Measurements from ENCODE around the gene TRAPPC2L. TPM values are rescaled to one million over a fixed set of nuclear protein-coding genes. Genes with fewer than 3 reads are reported as not detected.

The TRAPPC2L gene
- total RNA-seq, 2 donors from 2014 or later, result 23.7 to 38.9 TPM

DNA sequence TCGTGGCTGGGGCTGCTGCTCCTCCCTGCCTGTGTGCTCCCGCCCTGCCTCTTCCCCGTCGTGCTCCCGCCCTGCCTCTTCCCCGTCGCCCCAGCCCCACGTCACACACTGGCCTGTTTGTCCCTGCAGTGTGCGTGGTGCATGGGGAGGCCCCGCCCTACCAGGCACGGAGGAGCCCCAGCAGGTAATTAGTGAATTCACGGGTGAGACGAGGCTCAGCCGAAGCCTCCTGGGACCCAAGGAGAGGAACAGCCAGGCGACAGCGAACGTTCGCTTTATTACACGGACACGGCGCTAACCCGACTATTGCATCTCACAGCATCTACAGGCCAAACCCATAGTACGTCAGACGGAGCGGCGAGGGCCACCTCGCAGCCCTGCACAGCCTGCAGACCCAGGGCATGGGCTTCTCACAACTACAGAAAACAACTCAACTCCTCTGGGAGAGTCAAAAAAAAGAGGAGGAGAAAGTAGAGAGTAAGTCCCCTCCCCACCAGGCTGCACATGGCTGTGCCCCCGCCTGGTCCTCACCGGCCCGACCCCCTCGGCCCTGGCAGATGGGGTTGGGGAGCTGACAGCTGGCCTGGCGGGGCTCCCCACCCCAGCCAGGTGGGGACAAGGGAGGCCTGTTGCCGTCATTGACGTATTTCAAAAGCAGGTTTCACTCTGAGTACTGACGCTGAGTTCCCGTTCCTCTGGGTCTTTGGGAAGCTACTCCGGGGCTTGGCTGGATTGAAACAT lies 13.9 kb downstream of the TRAPPC2L start:
- no peaks in the 10 kb centered on the region for H3K27me3 ChIP-seq (replicated peaks; ENCODE audit: insufficient read depth)
- intact Hi-C loops (cut with DNase I), result no loop called here
- H3K9me3 ChIP-seq, result no peaks in the 10 kb centered on the region
- no peak overlapping the region for H3K4me3 ChIP-seq
- no peak overlapping the region for H3K27ac ChIP-seq
- DNase-seq (ENCODE audit: low spot score), result no peak
- no peaks in the 10 kb centered on the region for H3K4me1 ChIP-seq (replicated peaks)
- no peak for TF ChIP-seq POLR2AphosphoS5 (IDR thresholded peaks at IDR 0.05)
- no peak for TF ChIP-seq POLR2A (IDR thresholded peaks at IDR 0.05)
- TF ChIP-seq, protein P1, sequence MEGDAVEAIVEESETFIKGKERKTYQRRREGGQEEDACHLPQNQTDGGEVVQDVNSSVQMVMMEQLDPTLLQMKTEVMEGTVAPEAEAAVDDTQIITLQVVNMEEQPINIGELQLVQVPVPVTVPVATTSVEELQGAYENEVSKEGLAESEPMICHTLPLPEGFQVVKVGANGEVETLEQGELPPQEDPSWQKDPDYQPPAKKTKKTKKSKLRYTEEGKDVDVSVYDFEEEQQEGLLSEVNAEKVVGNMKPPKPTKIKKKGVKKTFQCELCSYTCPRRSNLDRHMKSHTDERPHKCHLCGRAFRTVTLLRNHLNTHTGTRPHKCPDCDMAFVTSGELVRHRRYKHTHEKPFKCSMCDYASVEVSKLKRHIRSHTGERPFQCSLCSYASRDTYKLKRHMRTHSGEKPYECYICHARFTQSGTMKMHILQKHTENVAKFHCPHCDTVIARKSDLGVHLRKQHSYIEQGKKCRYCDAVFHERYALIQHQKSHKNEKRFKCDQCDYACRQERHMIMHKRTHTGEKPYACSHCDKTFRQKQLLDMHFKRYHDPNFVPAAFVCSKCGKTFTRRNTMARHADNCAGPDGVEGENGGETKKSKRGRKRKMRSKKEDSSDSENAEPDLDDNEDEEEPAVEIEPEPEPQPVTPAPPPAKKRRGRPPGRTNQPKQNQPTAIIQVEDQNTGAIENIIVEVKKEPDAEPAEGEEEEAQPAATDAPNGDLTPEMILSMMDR (IDR thresholded peaks at IDR 0.05), result no peak
- WGBS, result 52% methylated on average over 36 of the region's 37 CpGs
- no peaks in the 10 kb centered on the region for H3K36me3 ChIP-seq

DNA sequence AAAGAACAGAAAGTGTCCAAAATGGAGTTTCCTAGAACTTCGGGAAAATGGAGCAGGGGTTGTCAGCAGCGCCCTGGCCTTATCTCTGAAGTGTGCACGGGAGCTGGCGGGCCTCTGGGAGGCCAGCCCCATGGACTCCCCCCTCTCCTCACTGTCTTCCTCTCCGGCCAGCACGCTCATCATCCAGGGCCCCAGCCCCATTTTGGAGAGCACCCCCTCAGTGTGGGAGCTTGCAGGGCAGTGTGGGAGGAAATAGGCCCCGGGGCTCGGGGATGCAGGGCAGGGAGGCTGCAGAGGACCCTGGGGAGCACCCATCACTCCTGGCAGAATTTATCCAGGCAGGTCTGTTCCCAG lies 14.4 kb downstream of the TRAPPC2L start:
- no peak overlapping the region for H3K4me3 ChIP-seq
- TF ChIP-seq, protein P1 (IDR thresholded peaks at IDR 0.05), result no peak
- TF ChIP-seq POLR2A (IDR thresholded peaks at IDR 0.05), result no peak
- intact Hi-C loops (cut with DNase I), result no loop called here

DNA sequence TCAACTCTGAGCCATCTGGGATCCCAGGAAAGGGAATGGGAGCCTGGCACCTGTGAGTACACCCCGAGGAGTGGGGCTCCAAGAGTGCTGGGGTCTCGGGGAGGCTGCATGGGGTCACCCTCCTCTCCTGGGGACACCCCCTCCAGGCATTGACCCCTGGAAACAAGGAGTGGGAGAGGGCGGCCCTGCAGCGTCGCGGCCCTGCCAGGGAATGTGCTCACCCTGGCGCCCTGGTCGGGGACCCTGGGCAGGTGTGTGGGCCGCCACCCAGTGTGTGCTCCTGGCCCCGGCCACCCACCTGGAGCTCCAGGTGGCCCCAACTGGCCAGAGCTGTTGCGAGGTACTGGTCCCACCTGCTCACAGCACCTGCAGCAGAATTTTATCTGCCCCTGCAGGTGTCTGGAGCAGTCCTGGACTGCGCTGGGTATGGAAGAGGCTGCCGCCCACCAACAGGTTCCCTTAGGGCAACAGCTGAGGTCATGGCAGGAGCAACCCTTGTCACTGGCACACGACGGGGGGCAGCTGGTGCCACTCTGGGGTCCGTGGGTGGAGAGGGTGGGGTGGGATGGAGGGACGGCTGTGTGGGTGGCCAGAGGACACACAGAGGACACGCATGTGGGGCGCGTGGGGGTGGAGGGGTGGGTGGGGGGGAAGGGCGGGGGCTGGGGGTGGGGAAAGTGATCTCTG lies 14.9 kb downstream of the TRAPPC2L start:
- intact Hi-C loops (cut with DNase I), result no loop called here
- H3K27me3 ChIP-seq (replicated peaks; ENCODE audit: insufficient read depth), result no peaks in the 10 kb centered on the region
- no peaks in the 10 kb centered on the region for H3K4me1 ChIP-seq (replicated peaks)
- no peak overlapping the region for H3K27ac ChIP-seq
- no peak for DNase-seq (ENCODE audit: low spot score)
- H3K4me3 ChIP-seq, result no peak overlapping the region
- TF ChIP-seq, protein P1 (IDR thresholded peaks at IDR 0.05), result no peak
- no peak for TF ChIP-seq POLR2A (IDR thresholded peaks at IDR 0.05)
- TF ChIP-seq POLR2AphosphoS5 (IDR thresholded peaks at IDR 0.05), result no peak
- no peaks in the 10 kb centered on the region for H3K9me3 ChIP-seq
- 87% methylated on average over 20 of the region's 21 CpGs for WGBS
- no peaks in the 10 kb centered on the region for H3K36me3 ChIP-seq

More for the DNA sequence above, 14.4 kb downstream of the TRAPPC2L start:
- 61% methylated on average over 8 of the region's 8 CpGs for WGBS
- Histone ChIP-seq H3K9me3 (no peaks in the 10 kb centered on the region), H3K27ac (no peak overlapping the region), H3K36me3 (no peaks in the 10 kb centered on the region), H3K4me1 (replicated peaks) (no peaks in the 10 kb centered on the region), H3K27me3 (replicated peaks; ENCODE audit: insufficient read depth) (no peaks in the 10 kb centered on the region)
- DNase-seq (ENCODE audit: low spot score), result no peak

DNA sequence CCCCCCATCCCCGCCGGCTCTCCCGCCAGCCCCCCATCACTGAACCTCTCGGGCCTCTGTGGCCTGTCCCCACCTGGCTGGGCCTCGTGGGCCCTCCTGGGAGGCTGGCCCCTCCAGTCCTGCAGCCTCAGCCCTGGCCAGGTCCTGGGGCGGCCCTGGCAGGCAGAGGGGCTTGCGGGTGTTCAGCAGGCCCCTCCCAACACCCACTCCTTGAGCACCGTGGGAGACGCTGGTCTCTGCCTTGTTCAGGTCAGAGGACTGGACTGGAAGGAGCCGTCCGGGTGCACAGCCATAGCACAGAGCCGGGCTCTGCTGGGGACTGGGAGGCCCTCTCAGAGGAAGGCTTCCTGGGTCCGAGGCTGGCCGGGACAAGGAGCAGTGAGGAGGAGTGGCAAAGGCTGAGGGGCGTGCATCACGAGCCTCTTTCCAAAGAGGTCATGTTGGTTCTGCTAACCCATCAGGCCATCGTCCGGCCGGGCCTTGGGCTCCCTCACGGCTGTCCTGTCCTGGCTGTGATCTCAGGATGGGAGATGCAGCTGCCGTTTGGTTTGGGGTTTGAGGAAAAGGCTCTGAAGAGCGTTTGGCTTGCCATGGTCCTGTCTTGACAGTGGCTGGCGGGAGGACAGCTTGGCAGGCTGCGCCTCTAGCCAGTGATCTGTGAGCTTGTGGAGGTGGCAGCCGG lies 15.9 kb downstream of the TRAPPC2L start:
- TF ChIP-seq POLR2A (IDR thresholded peaks at IDR 0.05), result no peak
- TF ChIP-seq, protein P1 (IDR thresholded peaks at IDR 0.05), result no peak
- TF ChIP-seq POLR2AphosphoS5 (IDR thresholded peaks at IDR 0.05), result no peak
- no peak overlapping the region for H3K27ac ChIP-seq
- no peaks in the 10 kb centered on the region for H3K9me3 ChIP-seq
- intact Hi-C loops (cut with DNase I), result no loop called here
- H3K27me3 ChIP-seq (replicated peaks; ENCODE audit: insufficient read depth), result no peaks in the 10 kb centered on the region
- DNase-seq (ENCODE audit: low spot score), result no peak
- H3K4me3 ChIP-seq, result no peak overlapping the region
- no peaks in the 10 kb centered on the region for H3K36me3 ChIP-seq
- 80% methylated on average over 25 of the region's 25 CpGs for WGBS
- no peaks in the 10 kb centered on the region for H3K4me1 ChIP-seq (replicated peaks)
